GM23248 (cell line): ENCODE results near the gene DOK5.

ENCODE experiments used
- EZH2 ChIP-seq: fragments of 200-600 bp; sonication (generic); IDR thresholded peaks from 2 replicates; pipeline ENCODE4 v1.6.1; 2018; ENCODE audit warnings: antibody characterized with exemption, mild to moderate bottlenecking; ENCODE audit not compliant: insufficient read depth, poor library complexity, severe bottlenecking
- EZH2phosphoT487 ChIP-seq: fragments of 200-600 bp; sonication (generic); IDR thresholded peaks from 2 replicates; pipeline ENCODE4 v1.6.1; 2018; ENCODE audit warnings: antibody characterized with exemption, moderate library complexity, mild to moderate bottlenecking, low read depth; ENCODE audit not compliant: insufficient read depth

GRCh38 chr20:54626126-54626525 is 150.7 kb downstream of the DOK5 start:
- TF ChIP-seq EZH2 (no peak), EZH2phosphoT487 (no peak)
